ENCODE results near the gene LEMD3.

GRCh38 chr12:65237153-65237552 is 67.8 kb downstream of the LEMD3 start:
- TF ChIP-seq RNF2 (IDR thresholded peaks at IDR 0.05; ENCODE audit: borderline replicate concordance, low read depth) (no peak), CTCF (IDR thresholded peaks at IDR 0.05) (no peak), ZFP36 (IDR thresholded peaks at IDR 0.05; ENCODE audit: borderline replicate concordance, partially characterized antibody) (no peak), HOXB5 (CRISPR knock-in tag; IDR thresholded peaks at IDR 0.05) (no peak)

Measured in A549 (cell line).